SU-DHL-6 (cell line): ENCODE results near the gene SIL1.

Source experiments
- EZH2phosphoT487 ChIP-seq: fragments of 200-600 bp; sonication (generic), shearing (Covaris generic); conservative IDR thresholded peaks from 2 replicates; pipeline ENCODE4 v1.6.1; 2018; ENCODE audit warnings: mild to moderate bottlenecking, antibody characterized with exemption, low read length, moderate library complexity, mixed read lengths
- TF ChIP-seq, protein P1 (sequence below): fragments of 200-600 bp; sonication (generic); IDR thresholded peaks from one replicate; pipeline ENCODE4 v1.5.1; 2017; ENCODE audit warnings: antibody characterized with exemption, mild to moderate bottlenecking, low read length, moderate library complexity; ENCODE audit not compliant: insufficient read depth, poor library complexity, severe bottlenecking

DNA sequence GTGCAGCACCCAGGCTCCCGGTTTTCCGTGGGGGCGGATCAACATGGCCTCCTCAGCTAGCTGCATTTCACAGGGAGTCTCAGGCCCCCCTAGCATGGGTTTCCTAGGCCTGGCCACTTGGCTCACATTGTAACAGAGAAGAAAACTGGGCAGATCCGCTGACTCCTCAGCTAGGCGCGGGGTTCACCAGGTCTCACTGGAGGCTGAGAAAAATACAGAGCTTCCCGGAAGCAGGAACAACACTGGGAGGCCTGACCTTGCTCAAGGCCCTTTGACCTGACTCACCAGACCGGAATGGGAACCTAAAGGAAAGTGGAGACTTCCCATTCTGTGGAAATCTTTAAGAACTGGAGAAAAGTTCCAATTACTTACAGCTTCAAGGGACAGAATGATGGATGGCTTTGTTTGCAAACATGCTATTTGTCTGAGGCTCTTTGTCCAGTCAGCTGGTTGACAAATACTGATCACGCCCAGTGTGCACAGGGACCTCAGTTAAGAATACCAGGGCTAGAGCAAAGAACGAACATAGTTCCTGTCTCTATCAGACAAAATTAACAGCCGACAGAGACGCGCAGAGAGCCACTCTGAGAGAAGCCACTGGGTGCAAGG is 234.3 kb downstream of the SIL1 start:
- TF ChIP-seq, protein P1, sequence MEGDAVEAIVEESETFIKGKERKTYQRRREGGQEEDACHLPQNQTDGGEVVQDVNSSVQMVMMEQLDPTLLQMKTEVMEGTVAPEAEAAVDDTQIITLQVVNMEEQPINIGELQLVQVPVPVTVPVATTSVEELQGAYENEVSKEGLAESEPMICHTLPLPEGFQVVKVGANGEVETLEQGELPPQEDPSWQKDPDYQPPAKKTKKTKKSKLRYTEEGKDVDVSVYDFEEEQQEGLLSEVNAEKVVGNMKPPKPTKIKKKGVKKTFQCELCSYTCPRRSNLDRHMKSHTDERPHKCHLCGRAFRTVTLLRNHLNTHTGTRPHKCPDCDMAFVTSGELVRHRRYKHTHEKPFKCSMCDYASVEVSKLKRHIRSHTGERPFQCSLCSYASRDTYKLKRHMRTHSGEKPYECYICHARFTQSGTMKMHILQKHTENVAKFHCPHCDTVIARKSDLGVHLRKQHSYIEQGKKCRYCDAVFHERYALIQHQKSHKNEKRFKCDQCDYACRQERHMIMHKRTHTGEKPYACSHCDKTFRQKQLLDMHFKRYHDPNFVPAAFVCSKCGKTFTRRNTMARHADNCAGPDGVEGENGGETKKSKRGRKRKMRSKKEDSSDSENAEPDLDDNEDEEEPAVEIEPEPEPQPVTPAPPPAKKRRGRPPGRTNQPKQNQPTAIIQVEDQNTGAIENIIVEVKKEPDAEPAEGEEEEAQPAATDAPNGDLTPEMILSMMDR = no peak
- no peak for TF ChIP-seq EZH2phosphoT487
